Measurements from ENCODE around the gene MDFIC. TPM values are rescaled to one million over a fixed set of nuclear protein-coding genes. Genes with fewer than 3 reads are reported as not detected.

Gene MDFIC
- total RNA-seq, 3 donors from 2014 or later = 10.4 to 29.5 (median 13.0) TPM

GRCh38 chr7:115014794-115015193 lies 92.9 kb downstream of the MDFIC start:
- Histone ChIP-seq H3K4me3 (no peak overlapping the region), H3K9me3 (no peaks in the 10 kb centered on the region), H3K4me1 (ENCODE audit: low read depth) (peaks cover 3% of the 10 kb centered on the region), H3K36me3 (ENCODE audit: low read depth) (no peaks in the 10 kb centered on the region)
- ATAC-seq = no peak
- intact Hi-C loops (cut with DNase I, micrococcal nuclease) = no loop called here
- DNase-seq = no peak
- TF ChIP-seq CTCF (IDR thresholded peaks at IDR 0.05) = no peak

GRCh38 chr7:115015619-115016018 lies 93.7 kb downstream of the MDFIC start:
- no peak for TF ChIP-seq CTCF (IDR thresholded peaks at IDR 0.05)
- H3K36me3 ChIP-seq (ENCODE audit: low read depth) = no peaks in the 10 kb centered on the region
- intact Hi-C loops (cut with DNase I, micrococcal nuclease) = no loop called here
- H3K9me3 ChIP-seq = no peaks in the 10 kb centered on the region
- no peak overlapping the region for H3K4me3 ChIP-seq
- no peak for DNase-seq
- ATAC-seq = peak; percentile 40
- no peaks in the 10 kb centered on the region for H3K4me1 ChIP-seq (ENCODE audit: low read depth)

GRCh38 chr7:115019882-115020605 lies 98.2 kb downstream of the MDFIC start:
- DNase-seq (no peak), ATAC-seq (peak; percentile 29)
- TF ChIP-seq CTCF (IDR thresholded peaks at IDR 0.05) = no peak
- Histone ChIP-seq H3K9me3 (no peaks in the 10 kb centered on the region), H3K36me3 (ENCODE audit: low read depth) (no peaks in the 10 kb centered on the region), H3K4me1 (ENCODE audit: low read depth) (no peaks in the 10 kb centered on the region), H3K4me3 (no peak overlapping the region)
- intact Hi-C loops (cut with DNase I, micrococcal nuclease) = no loop called here

DNA sequence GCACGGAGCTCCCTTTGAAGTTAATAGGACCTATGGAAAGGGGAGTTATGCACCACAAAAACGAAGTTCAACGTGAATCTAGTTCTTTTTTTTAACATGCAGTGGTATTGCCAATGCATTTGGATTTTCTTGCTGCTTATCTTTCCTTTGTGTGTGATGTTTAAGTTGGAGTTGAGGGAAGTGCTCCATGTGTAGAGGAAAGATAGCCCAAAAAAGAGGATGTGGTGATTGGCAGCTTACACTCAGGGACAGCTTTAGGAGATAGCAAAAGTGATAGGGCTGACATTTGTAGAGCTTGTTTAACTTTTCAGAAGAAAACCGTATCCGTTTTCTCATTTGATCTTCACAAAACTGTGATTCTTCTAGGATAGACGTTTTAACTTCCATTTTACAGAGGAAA lies 101.3 kb downstream of the MDFIC start:
- DNase-seq (no peak), ATAC-seq (no peak)
- no peak overlapping the region for H3K4me3 ChIP-seq
- TF ChIP-seq CTCF (IDR thresholded peaks at IDR 0.05) = no peak
- H3K4me1 ChIP-seq (ENCODE audit: low read depth) = no peaks in the 10 kb centered on the region
- H3K36me3 ChIP-seq (ENCODE audit: low read depth) = no peaks in the 10 kb centered on the region
- no peaks in the 10 kb centered on the region for H3K9me3 ChIP-seq
- intact Hi-C loops (cut with DNase I, micrococcal nuclease) = no loop called here

GRCh38 chr7:115024276-115024675 lies 102.4 kb downstream of the MDFIC start:
- no peak for TF ChIP-seq CTCF (IDR thresholded peaks at IDR 0.05)
- intact Hi-C loops (cut with DNase I, micrococcal nuclease) = no loop called here
- H3K4me1 ChIP-seq (ENCODE audit: low read depth) = no peaks in the 10 kb centered on the region
- H3K36me3 ChIP-seq (ENCODE audit: low read depth) = no peaks in the 10 kb centered on the region
- no peak overlapping the region for H3K4me3 ChIP-seq
- no peak for ATAC-seq
- no peak for DNase-seq
- H3K9me3 ChIP-seq = no peaks in the 10 kb centered on the region
